K562 (cell line): ENCODE measurements around the gene IGF1R. TPM values are rescaled to one million over a fixed set of nuclear protein-coding genes. Genes with fewer than 3 reads are reported as not detected.

Experiments
- ATAC-seq: fragments of 200-7000 bp; cut with Tn5 transposase; 3 replicates; pipeline ENCODE4 v1.9.1; 2020; ENCODE audit warnings: moderate library complexity
- BruUV-seq: library from RNA; stranded (reverse); fragments of 400-500 nt; replicated peaks from 2 replicates; lab custom pipeline; 2021; lab: Mats Ljungman, UMichigan
- CTCF ChIA-PET: fragments of 300-600 bp; formaldehyde crosslinking; extraction: SDS; loops from one replicate; lab custom pipeline; 2021; ENCODE audit warnings: low intra/inter-chr PET ratio; lab: Yijun Ruan, JAX
- POLR2A ChIA-PET: fragments of 300-600, 350-650 bp; sonication (Branson Sonifier 250); formaldehyde crosslinking; extraction: SDS; loops from one replicate; lab custom pipeline; 2021; ENCODE audit warnings: antibody characterized with exemption, inconsistent platforms; lab: Yijun Ruan, JAX
- DNase-seq, 4 experiments: peaks; one replicate each; pipeline versions ENCODE4 v3.0.0 to v3.0.0-alpha.2; 2011 to 2018; ENCODE audit warnings: low spot score in 3 of 4, mixed read lengths in 3 of 4; ENCODE audit errors: extremely low read depth in 1 of 4
- FAIRE-seq: peaks from 2 replicates; lab custom pipeline; 2011; peaks lifted over from hg19 to GRCh38; lab: Jason Lieb, UNC
- H2AFZ ChIP-seq: 2 replicates; pipeline ENCODE4 v1.6.0; 2011; ENCODE audit warnings: low read depth, low read length, control low read depth, inconsistent platforms
- H3K27ac ChIP-seq: fragments of 200-600 bp; 3 replicates; pipeline ENCODE4 v1.8.0; 2011; ENCODE audit warnings: low read depth, mild to moderate bottlenecking, control low read depth, inconsistent platforms, low read length, moderate library complexity, mixed read lengths; ENCODE audit errors: extremely low read depth
- H3K27me3 ChIP-seq, 2 experiments: fragments of 300-600 bp in 1 of 2; 2 replicates in 1 of 2; 3 replicates in 1 of 2; pipeline versions ENCODE4 v1.6.0 to v1.8.0; 2011; ENCODE audit warnings: inconsistent platforms in 2 of 2, low read length in 2 of 2, mild to moderate bottlenecking in 1 of 2, mixed read lengths in 1 of 2, moderate library complexity in 1 of 2; ENCODE audit not compliant: control insufficient read depth in 2 of 2, insufficient read depth in 2 of 2
- H3K36me3 ChIP-seq: fragments of 300-600 bp; 3 replicates; pipeline ENCODE4 v1.8.0; 2011; ENCODE audit warnings: mild to moderate bottlenecking, low read length, inconsistent platforms; ENCODE audit not compliant: control insufficient read depth, insufficient read depth
- H3K4me1 ChIP-seq, 2 experiments: fragments of 200-600 bp in 1 of 2; replicated peaks in 1 of 2; 2 replicates in 1 of 2; 3 replicates in 1 of 2; pipeline versions ENCODE4 v1.5.1 to v1.8.0; 2011; ENCODE audit warnings: inconsistent platforms in 2 of 2, low read length in 2 of 2, mild to moderate bottlenecking in 1 of 2, mixed read lengths in 1 of 2, moderate library complexity in 1 of 2; ENCODE audit not compliant: control insufficient read depth in 2 of 2, insufficient read depth in 2 of 2
- H3K4me2 ChIP-seq: 2 replicates; pipeline ENCODE4 v1.6.1; 2011; ENCODE audit warnings: low read length, control low read depth, inconsistent platforms, mixed read lengths; ENCODE audit not compliant: insufficient read depth
- H3K4me3 ChIP-seq: fragments of 200-600 bp; sonication (generic), shearing (Covaris generic); 2 replicates; pipeline ENCODE4 v1.5.1; 2016; ENCODE audit warnings: control low read depth, inconsistent platforms
- H3K79me2 ChIP-seq: fragments of 200-600 bp; 3 replicates; pipeline ENCODE4 v1.8.0; 2011; ENCODE audit warnings: low read length, inconsistent platforms; ENCODE audit not compliant: control insufficient read depth, insufficient read depth
- H3K9ac ChIP-seq, 2 experiments: 2 replicates each; pipeline versions ENCODE4 v1.6.0 to v1.6.1; 2011; ENCODE audit warnings: low read depth in 2 of 2, low read length in 2 of 2, control low read depth in 1 of 2, inconsistent platforms in 1 of 2, mild to moderate bottlenecking in 1 of 2, mixed read lengths in 1 of 2; ENCODE audit not compliant: insufficient read depth in 1 of 2
- H3K9me1 ChIP-seq: one replicate; pipeline ENCODE4 v1.6.0; 2011; ENCODE audit warnings: inconsistent platforms, mild to moderate bottlenecking, low read length, moderate library complexity; ENCODE audit not compliant: control insufficient read depth, insufficient read depth
- H3K9me3 ChIP-seq: replicated peaks from 2 replicates; pipeline ENCODE4 v1.5.1; 2011; ENCODE audit warnings: low read depth, low read length, inconsistent platforms; ENCODE audit not compliant: control insufficient read depth, insufficient read depth
- H4K20me1 ChIP-seq: replicated peaks from 2 replicates; pipeline ENCODE4 v1.6.1; 2011; ENCODE audit warnings: low read length, inconsistent platforms, mixed read lengths; ENCODE audit not compliant: control insufficient read depth, insufficient read depth
- ARID3A ChIP-seq: IDR thresholded peaks from 2 replicates; pipeline ENCODE4 v1.6.1; 2012; ENCODE audit warnings: low read depth, low read length, improper control_type of control experiment, borderline replicate concordance
- ASH1L ChIP-seq: fragments of 450-650 bp; IDR thresholded peaks from 2 replicates; pipeline ENCODE4 v1.6.1; 2018; ENCODE audit warnings: borderline replicate concordance, mild to moderate bottlenecking, low read depth; ENCODE audit not compliant: partially characterized antibody
- ATF6 ChIP-seq: sonication (generic); formaldehyde crosslinking; IDR thresholded peaks from 2 replicates; pipeline ENCODE4 v1.4.0; 2020; ENCODE audit warnings: mild to moderate bottlenecking, missing genetic modification reagents
- CBX8 ChIP-seq: fragments of 200-600 bp; sonication (generic); IDR thresholded peaks from 2 replicates; pipeline ENCODE4 v1.6.1; 2012; ENCODE audit warnings: borderline replicate concordance, mixed run types, low read depth, mild to moderate bottlenecking, moderate library complexity, mixed read lengths, low read length, control low read depth, inconsistent platforms; ENCODE audit not compliant: poor library complexity, severe bottlenecking; ENCODE audit errors: extremely low read depth
- CXXC5 ChIP-seq: fragments of 250-450 bp; sonication (Bioruptor Pico); IDR thresholded peaks from 2 replicates; pipeline ENCODE4 v1.8.0; 2022; ENCODE audit warnings: inconsistent platforms, mild to moderate bottlenecking, moderate library complexity
- ELF2 ChIP-seq: fragments of 250-450 bp; sonication (Bioruptor Pico); IDR thresholded peaks from 2 replicates; pipeline ENCODE4 v1.5.0; 2021; ENCODE audit warnings: mild to moderate bottlenecking
- GTF2E2 ChIP-seq: fragments of 200-800 bp; sonication (Bioruptor generic); IDR thresholded peaks from 2 replicates; pipeline ENCODE4 v1.6.1; 2016; ENCODE audit warnings: missing genetic modification characterization, missing compliant biosample characterization
- KLF1 ChIP-seq: fragments of 450-650 bp; IDR thresholded peaks from 2 replicates; pipeline ENCODE4 v1.6.1; 2016; ENCODE audit warnings: missing genetic modification characterization, missing compliant biosample characterization
- NFXL1 ChIP-seq: fragments of 450-650 bp; formaldehyde crosslinking; IDR thresholded peaks from 2 replicates; pipeline ENCODE4 v1.4.0; 2021; ENCODE audit warnings: mild to moderate bottlenecking
- RBM17 ChIP-seq: fragments of 200-400 bp; formaldehyde crosslinking; IDR thresholded peaks from 2 replicates; pipeline ENCODE4 v1.6.1; 2017; ENCODE audit warnings: low read depth, mild to moderate bottlenecking, low read length, borderline replicate concordance
- RHOXF2B ChIP-seq: fragments of 250-450 bp; sonication (Bioruptor Pico); conservative IDR thresholded peaks from 2 replicates; pipeline ENCODE4 v1.5.1; 2021
- SLC30A9 ChIP-seq: fragments of 250-450 bp; sonication (Bioruptor Pico); IDR thresholded peaks from 2 replicates; pipeline ENCODE4 v1.8.0; 2022; ENCODE audit warnings: mild to moderate bottlenecking, moderate library complexity
- SMARCA4 ChIP-seq: fragments of 450-650 bp; IDR thresholded peaks from 2 replicates; pipeline ENCODE4 v1.6.1; 2016
- ZBTB1 ChIP-seq: sonication (generic); formaldehyde crosslinking; IDR thresholded peaks from 2 replicates; pipeline ENCODE4 v1.8.1; 2023; ENCODE audit warnings: missing genetic modification reagents, low read depth, mild to moderate bottlenecking, borderline replicate concordance
- ZBTB7A ChIP-seq: IDR thresholded peaks from 2 replicates; pipeline ENCODE4 v1.6.1; 2011; ENCODE audit warnings: low read depth, mild to moderate bottlenecking, low read length, moderate library complexity, borderline replicate concordance; ENCODE audit not compliant: control insufficient read depth
- ZC3H11A ChIP-seq: IDR thresholded peaks from 2 replicates; pipeline ENCODE4 v1.6.1; 2012; ENCODE audit warnings: low read depth, low read length, improper control_type of control experiment
- ZNF274 ChIP-seq: IDR thresholded peaks from 2 replicates; pipeline ENCODE4 v1.6.1; 2011; ENCODE audit warnings: low read depth, mild to moderate bottlenecking, low read length, moderate library complexity, borderline replicate concordance
- WGBS: fragments of 100-300 bp; shearing (Covaris generic); methylation state at CpG from one replicate; pipeline ENCODE4 v1.1.6; 2016; ENCODE audit warnings: low coverage, mixed read lengths; ENCODE audit not compliant: insufficient coverage; ENCODE audit errors: missing lambda C conversion rate; 5-methylcytosine and 5-hydroxymethylcytosine counted together
- in situ Hi-C: fragments of 300-500 bp; cut with MboI; formaldehyde crosslinking; loops from 4 replicates; pipeline ENCODE4 v1.15.0; 2018; ENCODE audit warnings: inconsistent platforms, mixed read lengths
- intact Hi-C: fragments of 100-400 bp; cut with micrococcal nuclease; formaldehyde crosslinking; loops from 2 replicates; pipeline ENCODE4 v1.14.2; 2022
- polyA plus RNA-seq, 8 experiments: library from polyadenylated mRNA; depleted of rRNA in 4 of 8; stranded (reverse) in 5 of 8; unstranded in 3 of 8; fragments of >200 nt; fragmentation: Nextera tagmentation in 2 of 8; fragmentation: Illumina TruSeq in 1 of 8; extraction: Ambion mirVana in 2 of 8; extraction: Trizol in 1 of 8; gene quantifications; 2 replicates each; pipeline versions ENCODE4 v1.2.1 to v1.2.3, GENCODE V29; 2011 to 2014; ENCODE audit warnings: inconsistent platforms in 1 of 8, missing spikeins in 1 of 8
- total RNA-seq, 7 experiments: library from RNA; depleted of rRNA in 6 of 7; stranded (reverse); fragments of >200 nt in 6 of 7; fragmentation: Illumina TruSeq in 2 of 7; extraction: Trizol in 2 of 7; gene quantifications; 2 replicates each; pipeline versions ENCODE4 v1.2.1 to v1.2.3, GENCODE V29; 2011 to 2021; ENCODE audit warnings: low replicate concordance in 1 of 7

The IGF1R gene
- total and polyA plus RNA-seq, 9 of the 15 experiments (the other 6 are each of a cell fraction or from before 2014, with no cell fraction given): 0.35 to 8.0 (median 1.6) TPM

DNA sequence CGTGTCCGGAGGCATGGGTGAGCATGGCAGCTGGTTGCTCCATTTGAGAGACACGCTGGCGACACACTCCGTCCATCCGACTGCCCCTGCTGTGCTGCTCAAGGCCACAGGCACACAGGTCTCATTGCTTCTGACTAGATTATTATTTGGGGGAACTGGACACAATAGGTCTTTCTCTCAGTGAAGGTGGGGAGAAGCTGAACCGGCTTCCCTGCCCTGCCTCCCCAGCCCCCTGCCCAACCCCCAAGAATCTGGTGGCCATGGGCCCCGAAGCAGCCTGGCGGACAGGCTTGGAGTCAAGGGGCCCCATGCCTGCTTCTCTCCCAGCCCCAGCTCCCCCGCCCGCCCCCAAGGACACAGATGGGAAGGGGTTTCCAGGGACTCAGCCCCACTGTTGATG is 309.7 kb downstream of the IGF1R start (continued):
- no peak for TF ChIP-seq ATF6 (CRISPR knock-in tag)

DNA sequence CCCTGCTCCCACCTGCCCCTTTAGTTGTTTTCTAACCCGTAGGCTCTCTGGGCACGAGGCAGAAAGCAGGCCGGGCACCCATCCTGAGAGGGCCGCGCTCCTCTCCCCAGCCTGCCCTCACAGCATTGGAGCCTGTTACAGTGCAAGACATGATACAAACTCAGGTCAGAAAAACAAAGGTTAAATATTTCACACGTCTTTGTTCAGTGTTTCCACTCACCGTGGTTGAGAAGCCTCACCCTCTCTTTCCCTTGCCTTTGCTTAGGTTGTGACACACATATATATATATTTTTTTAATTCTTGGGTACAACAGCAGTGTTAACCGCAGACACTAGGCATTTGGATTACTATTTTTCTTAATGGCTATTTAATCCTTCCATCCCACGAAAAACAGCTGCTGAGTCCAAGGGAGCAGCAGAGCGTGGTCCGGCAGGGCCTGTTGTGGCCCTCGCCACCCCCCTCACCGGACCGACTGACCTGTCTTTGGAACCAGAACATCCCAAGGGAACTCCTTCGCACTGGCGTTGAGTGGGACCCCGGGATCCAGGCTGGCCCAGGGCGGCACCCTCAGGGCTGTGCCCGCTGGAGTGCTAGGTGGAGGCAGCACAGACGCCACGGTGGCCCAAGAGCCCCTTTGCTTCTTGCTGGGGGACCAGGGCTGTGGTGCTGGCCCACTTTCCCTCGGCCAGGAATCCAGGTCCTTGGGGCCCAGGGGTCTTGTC is 310.7 kb downstream of the IGF1R start:
- ChIA-PET CTCF (no interaction called here), POLR2A (no interaction called here)
- H3K9me1 ChIP-seq: no peaks in the 10 kb centered on the region
- no peak overlapping the region for H3K4me2 ChIP-seq
- no peaks in the 10 kb centered on the region for H3K36me3 ChIP-seq
- FAIRE-seq (no peak), DNase-seq (no peak), ATAC-seq (no peak)
- H3K27ac ChIP-seq: no peak overlapping the region
- no peaks in the 10 kb centered on the region; the same call in 1 of the 2 replicates for H4K20me1 ChIP-seq
- no peak overlapping the region for H2AFZ ChIP-seq
- BruUV-seq: no TSS peak
- intact Hi-C loops: no loop called here
- 25% methylated on average over 19 of the region's 22 CpGs for WGBS
- no peaks in the 10 kb centered on the region for H3K9me3 ChIP-seq
- no peaks in the 10 kb centered on the region for H3K79me2 ChIP-seq
- in situ Hi-C loops: no loop called here
- no peak overlapping the region for H3K4me3 ChIP-seq
- peaks cover 27 to 57% of the 10 kb centered on the region in 2 experiments; a peak in 4 of 5 replicates for H3K27me3 ChIP-seq
- peaks cover 0 to 7% of the 10 kb centered on the region in 2 experiments; a peak in 2 of 5 replicates for H3K4me1 ChIP-seq
- H3K9ac ChIP-seq: no peak overlapping the region
- TF ChIP-seq ELF2 (CRISPR knock-in tag): no peak
- no peak for TF ChIP-seq ZBTB1 (CRISPR knock-in tag)
- TF ChIP-seq ZC3H11A: no peak
- TF ChIP-seq KLF1 (tag): no peak
- TF ChIP-seq RBM17: no peak
- TF ChIP-seq SMARCA4: no peak
- no peak for TF ChIP-seq CBX8
- TF ChIP-seq ZBTB7A: no peak
- no peak for TF ChIP-seq CXXC5 (CRISPR knock-in tag)
- TF ChIP-seq ARID3A: no peak
- no peak for TF ChIP-seq GTF2E2
- TF ChIP-seq NFXL1 (CRISPR knock-in tag): no peak
- no peak for TF ChIP-seq RHOXF2B (CRISPR knock-in tag)
- TF ChIP-seq ZNF274: no peak
- no peak for TF ChIP-seq SLC30A9 (CRISPR knock-in tag)
- no peak for TF ChIP-seq ASH1L
